K562 (cell line): ENCODE data around the gene TRUB1.

Source experiments
- CTCF ChIP-seq, 3 experiments: IDR thresholded peaks in 2 of 3; conservative IDR thresholded peaks in 1 of 3; 2 replicates each; pipeline ENCODE4 v1.5.1; 2011 to 2012; ENCODE audit warnings: low read length in 3 of 3, mild to moderate bottlenecking in 3 of 3, control low read depth in 2 of 3, improper control_type of control experiment in 1 of 3, inconsistent platforms in 1 of 3, low read depth in 1 of 3, mixed read lengths in 1 of 3, moderate library complexity in 1 of 3; ENCODE audit not compliant: insufficient read depth in 2 of 3
- FOS ChIP-seq: IDR thresholded peaks from 3 replicates; pipeline ENCODE4 v1.6.1; 2011; ENCODE audit not compliant: insufficient read length; ENCODE audit errors: extremely low read depth
- FOXA1 ChIP-seq: fragments of 450-650 bp; IDR thresholded peaks from 2 replicates; pipeline ENCODE4 v1.6.1; 2016; ENCODE audit warnings: mild to moderate bottlenecking, borderline replicate concordance
- FOXK1 ChIP-seq: sonication (generic); formaldehyde crosslinking; IDR thresholded peaks from 2 replicates; pipeline ENCODE4 v1.8.0; 2022; ENCODE audit warnings: missing genetic modification reagents, mild to moderate bottlenecking, borderline replicate concordance
- NFATC3 ChIP-seq: fragments of 450-650 bp; IDR thresholded peaks from 2 replicates; pipeline ENCODE4 v1.6.1; 2017; ENCODE audit warnings: mild to moderate bottlenecking
- RBBP5 ChIP-seq: fragments of 200-600 bp; sonication (generic); IDR thresholded peaks from 2 replicates; pipeline ENCODE4 v1.6.1; 2012; ENCODE audit warnings: borderline replicate concordance, mild to moderate bottlenecking, low read length, control low read depth, inconsistent platforms; ENCODE audit not compliant: insufficient read depth, poor library complexity, severe bottlenecking
- SIN3A ChIP-seq, 2 experiments: fragments of 150-350 bp in 1 of 2; IDR thresholded peaks; 2 replicates each; pipeline ENCODE4 v1.6.1; 2011 to 2016; ENCODE audit warnings: borderline replicate concordance in 2 of 2, low read depth in 2 of 2, low read length in 2 of 2, mild to moderate bottlenecking in 2 of 2, moderate library complexity in 2 of 2; ENCODE audit not compliant: control insufficient read depth in 1 of 2
- SMAD1 ChIP-seq: fragments of 150-350 bp; IDR thresholded peaks from 2 replicates; pipeline ENCODE4 v1.6.1; 2014; ENCODE audit warnings: low read length, low read depth; ENCODE audit not compliant: partially characterized antibody
- TF ChIP-seq, protein P1 (sequence below), 2 experiments: fragments of 450-650 bp; formaldehyde crosslinking in 1 of 2; IDR thresholded peaks; 2 replicates each; pipeline versions ENCODE4 v1.4.0 to v1.6.1; 2014 to 2020; ENCODE audit warnings: mild to moderate bottlenecking in 2 of 2, borderline replicate concordance in 1 of 2, low read depth in 1 of 2
- TF ChIP-seq, protein P2 (sequence below): sonication (generic); formaldehyde crosslinking; IDR thresholded peaks from 2 replicates; pipeline ENCODE4 v1.8.1; 2023; ENCODE audit warnings: mild to moderate bottlenecking, missing genetic modification reagents

GRCh38 chr10:114967071-114967470, 29.1 kb downstream of the TRUB1 start:
- TF ChIP-seq, protein P1, sequence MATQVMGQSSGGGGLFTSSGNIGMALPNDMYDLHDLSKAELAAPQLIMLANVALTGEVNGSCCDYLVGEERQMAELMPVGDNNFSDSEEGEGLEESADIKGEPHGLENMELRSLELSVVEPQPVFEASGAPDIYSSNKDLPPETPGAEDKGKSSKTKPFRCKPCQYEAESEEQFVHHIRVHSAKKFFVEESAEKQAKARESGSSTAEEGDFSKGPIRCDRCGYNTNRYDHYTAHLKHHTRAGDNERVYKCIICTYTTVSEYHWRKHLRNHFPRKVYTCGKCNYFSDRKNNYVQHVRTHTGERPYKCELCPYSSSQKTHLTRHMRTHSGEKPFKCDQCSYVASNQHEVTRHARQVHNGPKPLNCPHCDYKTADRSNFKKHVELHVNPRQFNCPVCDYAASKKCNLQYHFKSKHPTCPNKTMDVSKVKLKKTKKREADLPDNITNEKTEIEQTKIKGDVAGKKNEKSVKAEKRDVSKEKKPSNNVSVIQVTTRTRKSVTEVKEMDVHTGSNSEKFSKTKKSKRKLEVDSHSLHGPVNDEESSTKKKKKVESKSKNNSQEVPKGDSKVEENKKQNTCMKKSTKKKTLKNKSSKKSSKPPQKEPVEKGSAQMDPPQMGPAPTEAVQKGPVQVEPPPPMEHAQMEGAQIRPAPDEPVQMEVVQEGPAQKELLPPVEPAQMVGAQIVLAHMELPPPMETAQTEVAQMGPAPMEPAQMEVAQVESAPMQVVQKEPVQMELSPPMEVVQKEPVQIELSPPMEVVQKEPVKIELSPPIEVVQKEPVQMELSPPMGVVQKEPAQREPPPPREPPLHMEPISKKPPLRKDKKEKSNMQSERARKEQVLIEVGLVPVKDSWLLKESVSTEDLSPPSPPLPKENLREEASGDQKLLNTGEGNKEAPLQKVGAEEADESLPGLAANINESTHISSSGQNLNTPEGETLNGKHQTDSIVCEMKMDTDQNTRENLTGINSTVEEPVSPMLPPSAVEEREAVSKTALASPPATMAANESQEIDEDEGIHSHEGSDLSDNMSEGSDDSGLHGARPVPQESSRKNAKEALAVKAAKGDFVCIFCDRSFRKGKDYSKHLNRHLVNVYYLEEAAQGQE (IDR thresholded peaks at IDR 0.05; ENCODE audit: borderline replicate concordance): no peak
- TF ChIP-seq, protein P1 (CRISPR knock-in tag; IDR thresholded peaks at IDR 0.05; ENCODE audit: low read depth): no peak
- no peak for TF ChIP-seq FOXK1 (CRISPR knock-in tag)
- no peak for TF ChIP-seq FOS
- TF ChIP-seq CTCF (IDR thresholded peaks at IDR 0.05 in 2 of 3, conservative IDR thresholded peaks at IDR 0.05 in 1 of 3; ENCODE audit: insufficient read depth in 2 of 3, low read depth in 1 of 3, low read length in 3 of 3): no peak
- TF ChIP-seq SMAD1: no peak
- no peak for TF ChIP-seq FOXA1
- TF ChIP-seq RBBP5: no peak
- TF ChIP-seq SIN3A (IDR thresholded peaks at IDR 0.05; ENCODE audit: borderline replicate concordance in 2 of 2, control insufficient read depth in 1 of 2, low read depth in 2 of 2, low read length in 2 of 2): no peak
- no peak for TF ChIP-seq NFATC3
- TF ChIP-seq, protein P2, sequence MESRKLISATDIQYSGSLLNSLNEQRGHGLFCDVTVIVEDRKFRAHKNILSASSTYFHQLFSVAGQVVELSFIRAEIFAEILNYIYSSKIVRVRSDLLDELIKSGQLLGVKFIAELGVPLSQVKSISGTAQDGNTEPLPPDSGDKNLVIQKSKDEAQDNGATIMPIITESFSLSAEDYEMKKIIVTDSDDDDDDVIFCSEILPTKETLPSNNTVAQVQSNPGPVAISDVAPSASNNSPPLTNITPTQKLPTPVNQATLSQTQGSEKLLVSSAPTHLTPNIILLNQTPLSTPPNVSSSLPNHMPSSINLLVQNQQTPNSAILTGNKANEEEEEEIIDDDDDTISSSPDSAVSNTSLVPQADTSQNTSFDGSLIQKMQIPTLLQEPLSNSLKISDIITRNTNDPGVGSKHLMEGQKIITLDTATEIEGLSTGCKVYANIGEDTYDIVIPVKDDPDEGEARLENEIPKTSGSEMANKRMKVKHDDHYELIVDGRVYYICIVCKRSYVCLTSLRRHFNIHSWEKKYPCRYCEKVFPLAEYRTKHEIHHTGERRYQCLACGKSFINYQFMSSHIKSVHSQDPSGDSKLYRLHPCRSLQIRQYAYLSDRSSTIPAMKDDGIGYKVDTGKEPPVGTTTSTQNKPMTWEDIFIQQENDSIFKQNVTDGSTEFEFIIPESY (CRISPR knock-in tag): no peak
